GM12892 (cell line): ENCODE results near the gene CENPVL2. TPM values are rescaled to one million over a fixed set of nuclear protein-coding genes. Genes with fewer than 3 reads are reported as not detected.
"Not testable (repeated sequence)": the region's sequence is repeated elsewhere in the genome, so short reads cannot be mapped to it uniquely, and the experiment has no call there.

Experiments used
- DNase-seq: peaks from one replicate; pipeline ENCODE4 v3.0.0; 2011; ENCODE audit not compliant: insufficient read length
- FAIRE-seq: peaks from 2 replicates; lab custom pipeline; 2011; peaks lifted over from hg19 to GRCh38; lab: Jason Lieb, UNC
- POLR2A ChIP-seq: IDR thresholded peaks from 2 replicates; pipeline ENCODE4 v1.6.1; 2011; ENCODE audit warnings: low read depth, low read length, control low read depth
- POLR2AphosphoS5 ChIP-seq: IDR thresholded peaks from 2 replicates; pipeline ENCODE4 v1.6.1; 2011; ENCODE audit warnings: low read depth, low read length, control low read depth
- TAF1 ChIP-seq: IDR thresholded peaks from 2 replicates; pipeline ENCODE4 v1.6.1; 2011; ENCODE audit warnings: low read depth, mild to moderate bottlenecking, control low read depth, low read length, borderline replicate concordance
- polyA plus RNA-seq: library from polyadenylated mRNA; unstranded; fragments of >200 nt; gene quantifications from one replicate; pipeline ENCODE4 v1.2.1, GENCODE V29; 2012; ENCODE audit warnings: missing spikeins, inconsistent platforms; ENCODE audit not compliant: missing spikeins

CENPVL2 gene
- not detected for polyA plus RNA-seq

GRCh38 chrX:51682720-51683062 is at the start of gene CENPVL2:
CENPVL2 (minus strand) TSS chrX:51682831; CDS start chrX:51682831, 0 bp downstream.
- not testable (repeated sequence) for DNase-seq, FAIRE-seq

- DNase-seq, result no peak
- no peak for TF ChIP-seq TAF1
- no peak for TF ChIP-seq POLR2A
- no peak for TF ChIP-seq POLR2AphosphoS5
- no peak for FAIRE-seq
Measured at GRCh38 chrX:51728202-51728601, 45.6 kb upstream of the CENPVL2 start.

DNA sequence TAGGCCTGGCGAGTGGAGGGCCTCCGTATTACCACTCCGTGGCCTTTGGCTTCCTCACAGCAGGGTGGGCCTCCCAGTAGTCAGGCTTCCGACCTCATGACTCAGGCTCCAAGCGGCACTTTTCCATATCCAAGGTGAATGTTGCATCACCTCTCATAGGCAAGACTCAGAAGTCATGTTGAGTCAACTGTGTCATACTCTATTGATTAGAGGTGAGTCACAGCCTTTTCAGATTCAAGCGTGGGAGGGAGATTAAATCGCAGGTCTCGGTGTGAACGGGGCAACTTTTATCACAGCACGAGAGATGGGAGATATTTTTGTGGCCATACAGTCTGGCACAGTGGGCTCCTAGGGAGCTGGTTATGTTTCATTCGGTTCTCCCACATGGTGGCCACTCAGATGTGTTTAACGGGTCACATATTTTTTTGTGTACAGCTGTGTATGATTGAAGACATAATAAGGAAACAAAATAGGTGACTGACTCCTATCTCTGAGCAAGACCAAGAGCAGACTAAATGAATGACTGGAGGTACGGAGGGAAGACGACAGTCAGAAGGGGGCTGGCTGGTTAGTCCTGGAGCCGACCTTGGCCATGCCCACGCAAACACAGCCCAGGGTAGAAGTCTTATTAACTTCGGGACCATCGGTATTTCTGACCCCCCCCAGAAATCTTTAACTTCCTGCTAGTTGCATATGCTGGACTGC is 30.5 kb upstream of the CENPVL2 start:
- DNase-seq, FAIRE-seq: not testable (repeated sequence)

DNA sequence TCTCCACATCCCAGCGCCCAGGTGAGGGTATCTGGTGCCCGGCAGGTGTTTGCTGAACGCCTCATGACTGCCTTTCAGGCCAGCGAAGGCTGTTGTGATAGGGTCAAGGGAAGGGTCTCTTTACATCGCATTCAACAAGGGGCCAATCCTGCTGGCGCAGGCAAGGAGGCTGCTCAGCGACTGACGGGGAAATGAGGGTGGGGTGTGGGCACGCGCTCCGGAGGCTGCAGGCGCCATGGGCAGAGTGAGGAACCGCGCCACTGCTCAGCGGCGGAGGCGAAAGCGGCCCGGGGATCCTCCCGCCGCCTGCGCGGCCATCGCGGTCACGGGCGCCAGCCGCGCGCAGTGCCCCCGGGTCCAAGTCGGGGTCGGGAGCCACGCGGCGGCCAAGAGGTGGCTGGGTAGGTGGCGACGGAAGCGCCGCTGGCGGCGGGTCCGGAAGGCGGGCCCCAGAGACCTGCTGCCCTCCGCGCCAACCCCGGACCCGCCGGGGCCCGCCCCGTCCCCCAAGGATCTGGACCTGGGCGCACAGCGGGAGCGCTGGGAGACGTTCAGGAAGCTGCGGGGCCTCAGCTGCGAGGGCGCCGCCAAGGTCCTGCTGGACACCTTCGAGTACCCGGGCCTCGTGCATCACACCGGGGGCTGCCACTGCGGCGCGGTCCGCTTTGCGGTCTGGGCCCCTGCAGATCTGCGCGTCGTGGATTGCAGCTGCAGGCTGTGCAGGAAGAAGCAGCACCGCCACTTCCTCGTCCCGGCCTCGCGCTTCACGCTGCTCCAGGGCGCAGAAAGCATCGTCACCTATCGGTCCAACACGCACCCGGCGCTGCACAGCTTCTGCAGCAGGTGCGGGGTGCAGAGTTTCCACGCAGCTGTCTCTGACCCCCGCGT is 27.9 kb upstream of the CENPVL2 start, which contains the start of gene CENPVL1:
Gene CENPVL1, plus strand, starts transcription at position 236 of the 888 bp plus-strand sequence. Its CDS starts 0 bp downstream, at position 236.
- not testable (repeated sequence) for FAIRE-seq, DNase-seq

DNA sequence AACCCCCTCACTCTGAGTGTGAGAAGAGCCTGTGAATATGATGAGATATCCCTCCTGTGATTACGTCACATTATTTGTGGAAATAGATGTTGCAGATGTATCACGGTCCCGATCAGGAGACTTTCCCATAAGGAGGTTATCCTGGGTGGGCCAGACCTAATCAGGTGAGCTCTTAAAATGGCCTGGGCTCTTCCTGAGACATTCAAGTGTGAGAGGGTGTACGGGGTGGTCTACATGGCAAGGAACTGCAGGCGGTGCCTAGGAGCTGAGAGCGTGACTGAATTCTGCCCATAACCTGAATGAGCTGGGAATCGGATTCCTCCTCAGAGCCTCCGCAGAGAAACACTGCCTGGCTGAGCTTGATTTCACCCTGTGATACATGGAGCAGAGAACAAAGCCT is 14.8 kb upstream of the CENPVL2 start:
- no peak for FAIRE-seq

GRCh38 chrX:51694254-51694653 is 11.6 kb upstream of the CENPVL2 start:
- no peak for DNase-seq
- no peak for FAIRE-seq
- TF ChIP-seq TAF1 (no peak), POLR2A (no peak), POLR2AphosphoS5 (no peak)

More for the DNA sequence above, 14.8 kb upstream of the CENPVL2 start:
- DNase-seq, result no peak
- TF ChIP-seq POLR2A (no peak), TAF1 (no peak), POLR2AphosphoS5 (no peak)

DNA sequence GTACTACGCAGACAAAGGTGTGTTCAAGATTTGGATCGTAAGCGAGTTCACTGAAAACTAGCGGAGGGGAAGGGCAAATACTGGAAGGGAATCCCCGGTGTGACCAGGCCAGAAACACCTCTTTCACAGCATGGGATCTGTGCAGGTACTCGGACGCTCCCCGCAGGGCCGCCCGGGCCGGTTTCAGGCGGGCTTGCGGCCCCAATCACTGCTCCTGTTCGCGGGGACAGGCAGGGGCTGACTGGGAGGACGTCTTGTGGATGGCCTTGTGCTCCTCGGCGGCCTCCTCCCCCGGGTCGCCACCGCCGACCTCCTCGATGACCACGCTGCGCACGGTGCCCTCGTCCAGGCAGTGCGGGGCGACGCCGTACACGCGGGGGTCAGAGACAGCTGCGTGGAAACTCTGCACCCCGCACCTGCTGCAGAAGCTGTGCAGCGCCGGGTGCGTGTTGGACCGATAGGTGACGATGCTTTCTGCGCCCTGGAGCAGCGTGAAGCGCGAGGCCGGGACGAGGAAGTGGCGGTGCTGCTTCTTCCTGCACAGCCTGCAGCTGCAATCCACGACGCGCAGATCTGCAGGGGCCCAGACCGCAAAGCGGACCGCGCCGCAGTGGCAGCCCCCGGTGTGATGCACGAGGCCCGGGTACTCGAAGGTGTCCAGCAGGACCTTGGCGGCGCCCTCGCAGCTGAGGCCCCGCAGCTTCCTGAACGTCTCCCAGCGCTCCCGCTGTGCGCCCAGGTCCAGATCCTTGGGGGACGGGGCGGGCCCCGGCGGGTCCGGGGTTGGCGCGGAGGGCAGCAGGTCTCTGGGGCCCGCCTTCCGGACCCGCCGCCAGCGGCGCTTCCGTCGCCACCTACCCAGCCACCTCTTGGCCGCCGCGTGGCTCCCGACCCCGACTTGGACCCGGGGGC is 567 bp downstream of the CENPVL2 start:
- DNase-seq, FAIRE-seq: not testable (repeated sequence)

DNA sequence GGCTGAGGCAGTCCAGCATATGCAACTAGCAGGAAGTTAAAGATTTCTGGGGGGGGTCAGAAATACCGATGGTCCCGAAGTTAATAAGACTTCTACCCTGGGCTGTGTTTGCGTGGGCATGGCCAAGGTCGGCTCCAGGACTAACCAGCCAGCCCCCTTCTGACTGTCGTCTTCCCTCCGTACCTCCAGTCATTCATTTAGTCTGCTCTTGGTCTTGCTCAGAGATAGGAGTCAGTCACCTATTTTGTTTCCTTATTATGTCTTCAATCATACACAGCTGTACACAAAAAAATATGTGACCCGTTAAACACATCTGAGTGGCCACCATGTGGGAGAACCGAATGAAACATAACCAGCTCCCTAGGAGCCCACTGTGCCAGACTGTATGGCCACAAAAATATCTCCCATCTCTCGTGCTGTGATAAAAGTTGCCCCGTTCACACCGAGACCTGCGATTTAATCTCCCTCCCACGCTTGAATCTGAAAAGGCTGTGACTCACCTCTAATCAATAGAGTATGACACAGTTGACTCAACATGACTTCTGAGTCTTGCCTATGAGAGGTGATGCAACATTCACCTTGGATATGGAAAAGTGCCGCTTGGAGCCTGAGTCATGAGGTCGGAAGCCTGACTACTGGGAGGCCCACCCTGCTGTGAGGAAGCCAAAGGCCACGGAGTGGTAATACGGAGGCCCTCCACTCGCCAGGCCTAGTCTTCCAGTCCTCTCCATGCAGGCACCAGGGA is 2.8 kb downstream of the CENPVL2 start:
- peak; percentile 27 for FAIRE-seq
- DNase-seq, result not testable (repeated sequence)

DNA sequence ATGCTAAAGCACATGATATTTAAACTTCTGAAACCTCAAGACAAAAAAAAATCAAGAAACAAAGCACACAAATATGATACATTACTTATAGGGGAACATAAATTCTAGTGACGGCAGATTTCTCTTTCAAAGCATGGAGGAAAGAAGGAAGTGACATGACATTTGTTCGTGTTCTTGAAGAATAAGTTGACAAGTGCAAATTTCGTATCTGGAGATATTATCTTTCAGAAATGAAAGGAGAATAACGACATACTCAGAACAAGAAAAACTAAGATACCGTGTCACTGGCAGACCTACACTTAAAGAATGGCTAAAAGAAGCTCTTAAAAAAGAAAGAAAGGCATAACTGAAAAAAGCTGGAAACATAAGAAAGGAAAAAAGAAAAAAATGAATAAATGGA is 16.6 kb downstream of the CENPVL2 start:
- TF ChIP-seq TAF1 (no peak), POLR2A (no peak), POLR2AphosphoS5 (no peak)
- FAIRE-seq (no peak), DNase-seq (no peak)

DNA sequence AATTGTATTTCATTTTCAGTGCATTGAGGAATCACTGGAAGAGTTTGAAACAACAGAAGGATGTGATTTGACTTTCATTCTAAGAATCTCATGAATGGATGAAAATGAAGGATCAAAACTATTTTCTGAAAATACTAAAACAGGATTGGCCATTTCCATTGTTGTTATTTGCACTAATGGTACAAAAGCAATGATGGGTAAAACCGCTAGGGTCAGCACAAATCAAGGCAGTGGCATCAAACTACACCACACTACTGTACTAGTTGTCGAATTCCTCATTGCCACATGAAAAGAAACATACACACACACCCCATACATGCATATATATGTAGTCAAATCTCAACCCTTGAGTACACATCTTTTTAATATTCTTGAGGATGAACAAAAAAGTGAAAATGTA is 39.3 kb downstream of the CENPVL2 start:
- DNase-seq, result no peak
- FAIRE-seq, result no peak
- TF ChIP-seq TAF1, result no peak
- TF ChIP-seq POLR2A, result no peak
- no peak for TF ChIP-seq POLR2AphosphoS5

DNA sequence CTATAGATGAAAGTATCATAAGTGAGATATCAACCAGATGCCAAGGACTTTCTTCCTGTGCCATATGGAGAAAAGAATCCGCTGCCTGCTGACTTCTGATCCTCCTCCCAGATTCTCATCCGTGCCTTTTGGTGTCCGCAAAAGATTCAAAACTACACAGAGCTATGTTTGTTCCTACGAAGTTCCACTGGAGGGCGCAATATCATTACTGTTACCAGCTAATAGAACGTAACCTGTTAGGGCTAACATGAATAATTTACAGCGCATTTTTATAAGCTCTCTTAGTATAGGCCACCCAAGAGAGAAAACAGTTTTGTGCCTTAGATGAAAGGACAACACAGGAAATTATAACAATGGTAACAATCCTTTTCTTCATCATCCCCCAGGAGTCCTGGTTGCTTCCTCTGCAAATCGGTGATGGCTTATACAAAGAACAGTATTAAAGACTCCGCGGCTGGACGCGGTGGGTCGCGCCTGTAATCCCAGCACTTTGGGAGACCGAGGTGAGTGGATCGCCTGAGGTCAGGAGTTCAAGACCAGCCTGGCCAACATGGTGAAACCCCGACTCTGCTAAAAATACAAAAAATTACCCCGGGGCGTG is 41.1 kb downstream of the CENPVL2 start:
- FAIRE-seq (no peak), DNase-seq (no peak)
- TF ChIP-seq POLR2AphosphoS5, result no peak
- TF ChIP-seq POLR2A, result no peak
- no peak for TF ChIP-seq TAF1

- not testable (repeated sequence) for FAIRE-seq, DNase-seq
Measured at GRCh38 chrX:51636511-51636910, 46.1 kb downstream of the CENPVL2 start.
